Measurements from ENCODE around the gene LAMA5.

DNA sequence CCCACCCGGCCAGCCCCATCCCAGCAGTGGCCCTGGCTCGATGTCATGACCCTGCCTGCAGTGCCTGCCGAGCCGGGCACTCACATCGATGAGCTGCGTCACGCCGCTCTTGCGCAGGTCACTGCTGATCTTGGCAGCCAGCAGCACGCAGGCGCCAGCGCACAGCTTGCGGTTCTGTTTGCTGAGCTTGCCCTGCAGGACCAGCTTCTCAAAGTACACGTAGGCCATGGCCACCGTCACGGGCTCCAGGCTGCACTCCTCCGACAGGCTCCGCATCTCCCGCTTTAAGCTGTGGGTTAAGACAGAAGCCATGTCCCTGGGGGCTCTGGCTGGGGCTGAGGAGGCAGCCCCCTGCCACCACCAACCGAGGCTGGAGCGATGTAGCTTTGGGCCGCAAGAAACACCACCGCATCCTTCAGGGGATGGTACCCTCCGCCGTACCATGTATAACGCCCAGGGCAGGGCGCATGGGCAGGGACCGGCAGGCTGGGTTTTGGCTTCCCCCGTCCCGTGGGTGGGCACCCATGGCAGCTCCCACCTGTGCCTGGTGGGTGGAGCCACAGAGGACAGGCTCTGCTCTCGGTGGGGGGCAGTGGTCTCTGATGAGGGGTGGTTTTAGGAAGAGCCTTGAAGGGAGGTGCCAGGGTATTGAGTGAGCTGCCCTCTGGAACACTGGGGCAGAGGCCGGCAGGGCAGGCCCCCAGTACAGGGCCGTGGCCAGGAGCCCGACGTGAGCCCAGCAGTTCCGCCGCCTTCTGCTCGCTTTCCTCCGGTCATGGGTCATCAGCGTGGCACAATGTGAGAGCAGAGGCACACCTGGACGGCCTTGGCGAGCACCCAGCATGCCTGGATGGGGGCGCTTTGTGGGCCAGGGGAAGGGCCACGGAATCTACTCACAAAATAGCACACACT, 24.3 kb upstream of the LAMA5 start:
- TF ChIP-seq POLR2A (IDR thresholded peaks at IDR 0.05; ENCODE audit: control extremely low read depth in 1 of 2, low read depth in 2 of 2, low read length in 2 of 2) (no peak), CEBPB (IDR thresholded peaks at IDR 0.05; ENCODE audit: low read depth, low read length) (no peak), EP300 (IDR thresholded peaks at IDR 0.05; ENCODE audit: borderline replicate concordance in 1 of 2, low read depth in 2 of 2, low read length in 2 of 2) (no peak), BRCA1 (IDR thresholded peaks at IDR 0.05; ENCODE audit: low read depth, low read length) (no peak), BCL11A (IDR thresholded peaks at IDR 0.05; ENCODE audit: low read depth in 2 of 2, low read length in 2 of 2) (no peak), SAP30 (IDR thresholded peaks at IDR 0.05; ENCODE audit: insufficient read depth, insufficient replicate concordance, low read length) (no peak), TAF1 (IDR thresholded peaks at IDR 0.05; ENCODE audit: low read depth, low read length) (no peak), KDM1A (IDR thresholded peaks at IDR 0.05; ENCODE audit: borderline replicate concordance, low read length) (no peak), EZH2 (IDR thresholded peaks at IDR 0.05; ENCODE audit: low read depth, low read length, severe bottlenecking) (no peak), SIRT6 (IDR thresholded peaks at IDR 0.05; ENCODE audit: low read length) (no peak)
- TF ChIP-seq, protein P1, sequence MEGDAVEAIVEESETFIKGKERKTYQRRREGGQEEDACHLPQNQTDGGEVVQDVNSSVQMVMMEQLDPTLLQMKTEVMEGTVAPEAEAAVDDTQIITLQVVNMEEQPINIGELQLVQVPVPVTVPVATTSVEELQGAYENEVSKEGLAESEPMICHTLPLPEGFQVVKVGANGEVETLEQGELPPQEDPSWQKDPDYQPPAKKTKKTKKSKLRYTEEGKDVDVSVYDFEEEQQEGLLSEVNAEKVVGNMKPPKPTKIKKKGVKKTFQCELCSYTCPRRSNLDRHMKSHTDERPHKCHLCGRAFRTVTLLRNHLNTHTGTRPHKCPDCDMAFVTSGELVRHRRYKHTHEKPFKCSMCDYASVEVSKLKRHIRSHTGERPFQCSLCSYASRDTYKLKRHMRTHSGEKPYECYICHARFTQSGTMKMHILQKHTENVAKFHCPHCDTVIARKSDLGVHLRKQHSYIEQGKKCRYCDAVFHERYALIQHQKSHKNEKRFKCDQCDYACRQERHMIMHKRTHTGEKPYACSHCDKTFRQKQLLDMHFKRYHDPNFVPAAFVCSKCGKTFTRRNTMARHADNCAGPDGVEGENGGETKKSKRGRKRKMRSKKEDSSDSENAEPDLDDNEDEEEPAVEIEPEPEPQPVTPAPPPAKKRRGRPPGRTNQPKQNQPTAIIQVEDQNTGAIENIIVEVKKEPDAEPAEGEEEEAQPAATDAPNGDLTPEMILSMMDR (IDR thresholded peaks at IDR 0.05; ENCODE audit: control extremely low read depth in 1 of 3, insufficient read depth in 1 of 3, low read depth in 1 of 3, low read length in 3 of 3), result no peak
- TF ChIP-seq, protein P2, sequence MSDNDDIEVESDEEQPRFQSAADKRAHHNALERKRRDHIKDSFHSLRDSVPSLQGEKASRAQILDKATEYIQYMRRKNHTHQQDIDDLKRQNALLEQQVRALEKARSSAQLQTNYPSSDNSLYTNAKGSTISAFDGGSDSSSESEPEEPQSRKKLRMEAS (IDR thresholded peaks at IDR 0.05), result no peak

Data from H1 (cell line).